GM20431 (cell line): Measurements from ENCODE around the gene NTNG1.

Source experiments
- in situ Hi-C: fragments of 300-500 bp; cut with MseI, MboI; formaldehyde crosslinking; loops from one replicate; pipeline ENCODE4 v1.15.0; 2020; ENCODE audit warnings: low sequenced_read_pairs; ENCODE audit not compliant: unreplicated experiment

The NTNG1 gene

DNA sequence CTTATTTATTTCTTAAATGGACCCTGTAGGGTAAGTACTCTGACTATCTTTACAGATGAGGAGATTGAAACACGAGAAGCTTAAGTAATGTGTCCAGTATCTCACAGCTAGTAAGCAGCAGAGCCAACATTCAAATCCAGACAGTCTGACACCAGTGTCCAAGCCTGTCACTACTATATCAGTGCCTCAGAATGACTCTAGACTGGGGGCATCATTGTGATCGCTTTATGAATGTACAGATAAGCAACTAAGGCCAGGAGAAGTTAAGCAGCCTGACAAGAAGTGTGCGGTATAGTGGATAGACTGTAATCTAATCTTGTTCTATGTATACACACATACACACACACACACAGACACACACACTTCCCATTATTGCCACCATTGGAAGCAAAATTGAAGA, 158.7 kb downstream of the NTNG1 start:
- in situ Hi-C loops: loop anchor here (25.0 kb wide), 1 partner anchor 238 kb away; no protein-coding TSS in a partner anchor

DNA sequence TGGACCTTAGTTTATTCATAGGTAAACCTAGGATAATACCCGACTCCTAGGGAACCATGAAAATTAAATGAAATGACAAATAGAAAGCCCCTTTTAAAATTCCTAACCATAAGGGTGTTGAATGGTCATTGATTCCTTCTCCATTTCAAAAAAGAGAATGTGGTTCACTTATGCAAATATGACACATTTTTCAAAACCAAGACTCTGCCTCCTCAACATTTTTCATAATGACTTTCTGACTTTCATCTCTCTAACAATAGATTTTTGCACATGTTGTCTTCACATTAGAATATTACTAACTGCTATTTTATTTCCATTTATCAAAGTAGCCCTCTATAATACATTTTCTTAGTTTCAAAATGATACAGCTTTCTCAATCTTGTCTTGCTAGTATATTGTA, 169.1 kb downstream of the NTNG1 start:
- in situ Hi-C loops: no loop called here

GRCh38 chr1:107315652-107316051, 174.8 kb downstream of the NTNG1 start:
- in situ Hi-C loops: no loop called here

DNA sequence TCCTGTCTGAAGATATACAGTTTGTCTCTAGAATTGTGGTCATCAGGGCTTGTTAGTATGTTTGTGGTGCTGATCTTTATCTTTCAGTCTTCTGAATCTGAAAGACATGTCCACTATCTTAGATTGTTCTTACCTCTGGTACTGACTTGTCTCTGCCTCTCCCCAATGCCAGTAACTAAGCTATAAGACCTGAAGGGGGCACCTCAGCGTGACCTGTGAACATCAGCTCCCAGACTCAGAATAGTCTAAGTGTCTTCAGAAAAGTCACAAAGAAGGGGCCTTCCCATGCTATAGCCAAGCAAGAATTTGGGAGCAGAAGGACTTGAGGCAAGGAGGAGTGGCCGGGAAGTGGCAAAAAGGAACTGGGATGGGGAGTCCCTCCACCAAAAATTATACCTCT, 178.1 kb downstream of the NTNG1 start:
- in situ Hi-C loops: no loop called here

- in situ Hi-C loops: no loop called here
Observed at GRCh38 chr1:107323784-107324183, 182.9 kb downstream of the NTNG1 start.

DNA sequence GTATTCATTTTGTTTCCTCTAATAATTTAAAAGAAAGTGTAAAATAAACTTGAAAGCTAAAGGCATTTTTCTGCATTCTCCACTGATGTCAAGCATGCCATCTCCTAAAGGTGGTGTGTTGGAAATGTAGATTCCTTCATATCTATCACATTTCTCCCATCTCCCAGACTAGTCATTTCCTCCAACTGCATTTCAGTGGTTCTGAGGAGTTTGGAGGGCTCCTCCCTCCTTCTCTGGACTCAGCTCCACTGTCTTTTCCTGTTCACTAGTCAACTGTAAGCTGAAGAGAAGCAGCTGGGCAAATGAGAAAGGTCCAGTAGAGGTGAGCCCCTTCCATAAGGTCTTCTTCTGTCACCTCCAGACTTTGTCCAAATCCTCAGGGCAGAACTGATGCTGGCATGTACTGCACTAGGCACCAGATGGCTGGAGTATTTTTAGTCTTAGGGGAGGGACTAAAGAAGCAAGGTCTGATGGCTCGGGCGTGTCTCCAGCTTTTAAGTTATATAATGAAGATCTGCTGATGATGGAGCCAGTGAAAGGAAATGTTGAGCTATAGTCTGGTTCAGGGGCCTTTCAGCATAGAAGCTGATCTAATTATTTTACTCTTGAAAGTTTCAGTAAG, 186.1 kb downstream of the NTNG1 start:
- in situ Hi-C loops: no loop called here

- in situ Hi-C loops: no loop called here
Observed at GRCh38 chr1:107327446-107327845, 186.6 kb downstream of the NTNG1 start.

DNA sequence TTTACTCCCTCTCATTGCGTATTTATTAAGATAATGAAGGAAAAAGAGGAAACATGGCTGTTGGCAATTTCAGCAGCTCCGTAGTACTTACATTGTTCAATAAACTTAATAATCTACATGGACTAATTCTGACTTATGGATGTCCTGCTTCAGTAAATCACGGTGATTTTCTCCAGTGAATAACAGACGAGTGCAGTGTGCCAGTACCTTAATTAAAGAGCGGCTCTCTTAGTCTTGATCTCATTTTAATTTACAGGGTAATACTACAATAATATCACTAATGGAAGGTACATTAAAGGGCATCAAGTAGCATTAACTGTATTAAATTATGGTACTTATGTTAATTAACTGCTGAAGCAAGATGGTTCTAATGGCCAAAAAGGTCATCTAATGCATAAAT, 187.2 kb downstream of the NTNG1 start:
- in situ Hi-C loops: no loop called here

DNA sequence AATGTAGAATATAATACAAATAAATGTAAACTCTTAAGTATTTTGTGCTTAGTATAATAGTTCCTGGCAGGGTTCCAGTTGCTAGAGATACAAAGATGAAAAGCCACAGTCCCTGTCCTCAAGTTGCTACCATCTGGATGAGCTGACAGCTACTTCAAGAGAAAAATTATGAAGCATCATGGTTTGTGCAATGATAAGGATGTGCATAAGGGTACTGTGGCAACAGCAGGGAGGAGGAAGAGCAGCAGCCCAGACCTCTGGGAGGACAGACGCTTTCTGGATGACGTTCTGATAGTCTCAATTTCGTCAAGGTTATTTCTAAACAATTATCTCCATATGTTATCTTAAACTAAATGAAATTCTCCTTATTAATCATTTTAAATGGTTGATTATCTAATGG, 198.9 kb downstream of the NTNG1 start:
- in situ Hi-C loops: no loop called here

DNA sequence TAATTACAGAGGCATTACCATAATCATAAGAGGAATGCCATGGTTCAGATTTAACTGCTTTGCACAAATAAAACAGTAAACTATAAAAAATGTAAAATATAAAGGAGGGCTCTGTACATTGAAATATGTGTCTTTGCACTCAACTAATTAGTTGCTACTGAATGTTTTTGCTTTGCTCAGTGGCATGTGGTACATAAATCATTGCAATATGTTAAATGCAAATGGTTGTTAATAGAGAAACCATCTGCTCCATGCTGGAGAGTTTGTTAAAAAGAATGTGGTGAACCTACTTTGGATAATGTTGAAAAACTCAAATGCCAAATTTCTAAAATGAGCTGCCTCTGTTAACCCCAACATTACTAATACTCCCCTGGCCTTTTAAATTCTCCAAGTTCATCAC, 201.5 kb downstream of the NTNG1 start:
- in situ Hi-C loops: no loop called here

- in situ Hi-C loops: no loop called here
Observed at GRCh38 chr1:107342768-107343167, 201.9 kb downstream of the NTNG1 start.

GRCh38 chr1:107343601-107344000, 202.8 kb downstream of the NTNG1 start:
- in situ Hi-C loops: no loop called here

DNA sequence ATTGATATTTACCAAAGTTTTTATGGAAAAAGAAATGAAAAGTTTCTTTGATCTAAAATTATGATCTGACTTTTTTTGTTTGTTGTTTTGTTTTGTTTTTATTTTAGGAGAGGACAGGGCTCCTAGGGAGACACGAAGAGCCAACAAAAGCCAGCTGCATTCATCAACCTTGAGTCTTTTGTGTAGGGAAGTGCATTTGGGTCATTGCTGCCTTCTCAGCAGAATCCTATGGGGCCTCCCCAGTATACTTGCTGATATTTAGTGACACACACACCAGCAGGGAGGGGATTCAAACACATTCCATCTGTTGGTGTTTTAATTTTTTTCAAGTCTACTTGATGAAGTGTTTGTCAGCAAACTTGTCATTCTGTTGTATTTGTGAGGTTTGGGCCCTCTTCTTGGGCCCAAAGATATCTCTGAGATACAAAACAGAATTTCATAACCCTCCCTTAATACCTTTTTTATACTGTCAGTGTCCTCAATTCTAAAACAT, 203.5 kb downstream of the NTNG1 start:
- in situ Hi-C loops: no loop called here

DNA sequence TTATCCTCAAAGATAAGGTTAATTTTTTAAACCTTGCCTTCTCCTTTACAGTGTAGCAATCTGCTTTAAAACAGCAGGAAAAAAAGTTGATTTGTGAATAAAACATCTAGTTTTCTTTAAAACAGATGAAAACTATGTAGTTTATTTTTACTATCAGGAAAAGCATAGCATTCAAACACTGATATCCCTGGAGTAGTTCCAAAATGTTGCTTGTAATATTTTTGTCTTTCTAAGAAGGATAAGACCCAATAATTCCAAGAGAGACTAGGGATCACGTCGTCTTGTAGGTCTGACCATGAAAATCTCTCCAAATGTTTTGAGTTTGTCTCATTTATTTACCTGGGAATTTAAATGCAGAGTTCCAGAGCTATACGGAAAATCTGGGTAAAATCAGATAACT, 204.0 kb downstream of the NTNG1 start:
- in situ Hi-C loops: no loop called here

- in situ Hi-C loops: no loop called here
Observed at GRCh38 chr1:107352850-107353249, 212.0 kb downstream of the NTNG1 start.

DNA sequence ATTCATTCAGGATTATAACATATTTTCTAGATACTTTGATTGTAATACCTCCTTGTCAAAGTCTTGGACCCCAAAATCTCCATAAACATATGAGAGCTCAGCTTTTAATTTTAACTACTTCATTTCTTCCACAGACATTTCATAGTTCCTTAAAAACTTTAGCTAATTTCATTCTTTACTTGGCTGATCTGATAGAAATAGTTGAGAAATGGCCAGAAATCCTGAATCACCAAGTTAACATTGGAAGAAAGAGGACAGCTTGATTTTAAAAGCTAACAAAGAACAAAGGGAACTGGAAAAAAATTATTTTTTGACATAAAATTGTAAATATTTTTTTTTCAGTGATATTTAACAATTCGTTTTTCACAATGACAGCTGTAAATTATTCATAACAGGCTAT, 216.5 kb downstream of the NTNG1 start:
- in situ Hi-C loops: no loop called here

- in situ Hi-C loops: no loop called here
Observed at GRCh38 chr1:107358619-107359327, 217.9 kb downstream of the NTNG1 start.

DNA sequence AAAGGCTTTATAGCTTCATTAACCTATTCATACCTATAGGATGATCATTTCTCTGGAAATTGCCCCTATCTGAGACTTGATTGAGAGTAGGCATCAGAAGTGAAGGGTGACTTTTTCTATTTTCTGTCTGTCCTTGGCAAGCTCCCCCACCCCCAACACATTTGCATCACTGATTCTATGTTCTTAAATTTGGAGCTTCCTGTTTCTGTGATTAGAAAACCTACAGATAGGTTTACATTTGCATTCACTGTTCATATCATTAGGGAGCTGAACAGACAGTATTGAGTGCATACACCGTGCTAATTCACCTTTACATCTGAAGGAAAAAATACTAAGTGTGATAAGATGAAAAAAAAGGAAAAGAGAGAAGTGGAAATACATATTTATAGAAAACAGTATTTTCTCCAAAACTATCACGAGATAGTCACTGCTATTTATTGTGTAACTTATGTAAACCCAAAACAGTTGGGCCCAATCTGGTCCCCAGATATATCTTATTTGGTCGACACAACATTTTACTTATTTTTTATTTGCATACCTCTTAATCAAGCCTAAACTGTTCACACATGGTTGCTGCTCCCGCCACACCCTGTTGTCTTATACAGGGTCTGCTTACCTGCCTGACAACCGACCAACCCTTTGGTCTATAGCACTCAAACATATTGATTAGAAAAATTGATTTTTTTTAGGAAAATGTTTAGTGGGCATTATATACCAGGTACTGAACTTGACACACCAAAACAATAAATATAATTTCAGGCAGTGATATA, 218.8 kb downstream of the NTNG1 start:
- in situ Hi-C loops: no loop called here

DNA sequence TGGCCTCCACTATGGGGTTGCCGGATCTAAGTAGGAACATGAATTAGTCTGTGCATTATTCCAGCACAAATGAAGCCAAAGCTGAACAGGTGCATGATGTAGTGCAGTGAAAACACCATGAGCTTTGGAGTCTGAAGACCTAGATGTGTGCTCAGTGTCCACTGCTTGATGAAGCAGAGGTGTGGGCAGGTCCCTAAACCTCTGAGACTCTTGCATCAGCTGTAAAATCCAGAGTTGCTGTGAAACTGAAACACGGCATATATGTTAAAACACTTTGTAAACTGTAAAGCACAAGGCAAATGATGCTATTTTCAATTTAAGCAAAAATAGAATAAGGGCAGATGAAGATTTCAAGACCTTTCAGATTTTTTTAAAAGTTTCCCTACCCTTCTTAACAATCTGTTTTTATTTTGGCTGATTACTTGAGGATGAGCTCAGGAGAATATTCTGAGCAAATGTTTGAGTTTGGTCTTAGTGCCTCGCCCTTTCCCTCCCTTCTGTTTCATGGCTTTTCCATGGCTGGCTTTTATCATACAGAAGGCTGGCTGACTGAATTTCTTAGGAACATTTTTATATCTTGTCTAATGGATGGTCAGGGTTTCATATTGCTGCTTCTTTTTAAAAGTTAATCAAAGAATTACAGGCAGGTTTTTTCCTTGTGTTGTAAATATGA, 221.8 kb downstream of the NTNG1 start:
- in situ Hi-C loops: no loop called here

DNA sequence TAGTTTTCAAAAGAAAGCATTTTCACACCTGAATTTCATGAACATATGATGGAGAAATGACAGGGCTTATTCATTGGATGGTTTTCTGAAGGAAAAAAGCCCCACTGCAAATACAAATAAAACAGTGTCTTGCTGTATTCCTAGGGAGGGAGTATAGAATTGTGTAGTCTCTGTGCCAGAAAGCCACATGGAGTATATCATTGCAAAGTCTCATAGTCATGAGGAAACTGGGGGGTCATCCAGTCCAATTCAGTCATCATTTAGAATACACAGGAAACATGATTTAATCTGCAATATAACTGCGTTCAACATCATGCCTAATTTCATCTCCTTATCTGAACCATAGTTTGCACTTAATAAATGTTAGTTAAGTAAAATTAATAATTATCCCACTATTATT, 222.3 kb downstream of the NTNG1 start:
- in situ Hi-C loops: no loop called here
